RWPE2 (cell line): ENCODE data around the gene ILK.
A peak's percentile ranks its signal among the peaks of the same experiment; 100 is the strongest.

Experiments used
- ATAC-seq: fragments of 200-7000 bp; cut with Tn5 transposase; 3 replicates; pipeline ENCODE4 v1.9.1; 2021; ENCODE audit warnings: low read depth
- DNase-seq: peaks from one replicate; pipeline ENCODE4 v3.0.0-alpha.2; 2020; ENCODE audit warnings: low spot score
- H3K27ac ChIP-seq: fragments of 450-650 bp; 2 replicates; pipeline ENCODE4 v1.5.1; 2017; ENCODE audit warnings: mild to moderate bottlenecking; ENCODE audit not compliant: poor library complexity, severe bottlenecking
- H3K27me3 ChIP-seq: fragments of 250-450 bp; sonication (Bioruptor Pico); 2 replicates; pipeline ENCODE4 v1.5.1; 2021; ENCODE audit warnings: mild to moderate bottlenecking, moderate library complexity; ENCODE audit not compliant: insufficient read depth, poor library complexity, severe bottlenecking
- H3K36me3 ChIP-seq: fragments of 250-450 bp; sonication (Bioruptor Pico); 2 replicates; pipeline ENCODE4 v1.5.1; 2020; ENCODE audit warnings: low read depth, mild to moderate bottlenecking, moderate library complexity
- H3K4me1 ChIP-seq: fragments of 250-450 bp; sonication (Bioruptor Pico); 2 replicates; pipeline ENCODE4 v1.5.1; 2021; ENCODE audit warnings: mild to moderate bottlenecking, moderate library complexity; ENCODE audit not compliant: insufficient read depth, poor library complexity, severe bottlenecking
- H3K4me3 ChIP-seq: fragments of 250-450 bp; sonication (Bioruptor Pico); 2 replicates; pipeline ENCODE4 v1.5.1; 2021; ENCODE audit warnings: mild to moderate bottlenecking, moderate library complexity; ENCODE audit not compliant: severe bottlenecking
- H3K9me3 ChIP-seq: fragments of 250-450 bp; sonication (Bioruptor Pico); 2 replicates; pipeline ENCODE4 v1.5.1; 2021; ENCODE audit warnings: mild to moderate bottlenecking, moderate library complexity; ENCODE audit not compliant: severe bottlenecking
- CTCF ChIP-seq: fragments of 450-650 bp; IDR thresholded peaks from one replicate; pipeline ENCODE4 v1.5.1; 2017; ENCODE audit warnings: mild to moderate bottlenecking, moderate library complexity; ENCODE audit not compliant: poor library complexity, severe bottlenecking

Gene ILK

DNA sequence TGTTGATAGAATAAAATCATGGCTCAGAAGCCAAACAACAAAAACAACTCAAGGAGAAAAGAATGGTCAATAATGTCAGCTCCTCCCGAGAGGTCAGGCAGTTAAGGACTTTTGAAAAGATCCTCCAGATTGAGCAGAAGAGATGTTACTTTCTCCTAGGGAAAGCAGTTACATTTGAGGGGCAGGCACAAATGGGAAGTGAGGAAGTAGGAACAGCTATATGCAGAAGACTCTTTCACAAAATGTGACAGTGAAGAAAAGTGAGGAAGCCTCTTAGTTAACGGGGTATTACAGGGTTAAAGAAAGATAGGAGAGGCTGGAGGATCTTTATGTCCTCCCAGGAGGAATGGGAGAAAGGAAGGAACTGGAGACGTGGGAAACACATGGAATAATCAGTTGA lies 48.6 kb downstream of the ILK start:
- H3K36me3 ChIP-seq, result no peaks in the 10 kb centered on the region
- ATAC-seq (no peak), DNase-seq (no peak)
- no peak overlapping the region for H3K27ac ChIP-seq
- H3K27me3 ChIP-seq, result peaks cover 32% of the 10 kb centered on the region
- H3K4me1 ChIP-seq, result no peaks in the 10 kb centered on the region
- TF ChIP-seq CTCF, result no peak
- no peak overlapping the region for H3K4me3 ChIP-seq
- no peaks in the 10 kb centered on the region for H3K9me3 ChIP-seq

GRCh38 chr11:6653097-6653496 lies 49.5 kb downstream of the ILK start:
- Histone ChIP-seq H3K36me3 (no peaks in the 10 kb centered on the region), H3K27ac (no peak overlapping the region), H3K27me3 (peaks cover 41% of the 10 kb centered on the region), H3K4me3 (no peak overlapping the region), H3K4me1 (no peaks in the 10 kb centered on the region), H3K9me3 (no peaks in the 10 kb centered on the region)
- no peak for ATAC-seq
- TF ChIP-seq CTCF, result no peak
- no peak for DNase-seq

GRCh38 chr11:6653656-6654055 lies 50.1 kb downstream of the ILK start:
- H3K4me1 ChIP-seq, result no peaks in the 10 kb centered on the region
- peaks cover 45% of the 10 kb centered on the region for H3K27me3 ChIP-seq
- ATAC-seq, result no peak
- H3K9me3 ChIP-seq, result no peaks in the 10 kb centered on the region
- no peak overlapping the region for H3K27ac ChIP-seq
- DNase-seq, result no peak
- no peak overlapping the region for H3K4me3 ChIP-seq
- H3K36me3 ChIP-seq, result no peaks in the 10 kb centered on the region
- no peak for TF ChIP-seq CTCF

- peaks cover 47% of the 10 kb centered on the region for H3K27me3 ChIP-seq
- DNase-seq (no peak), ATAC-seq (no peak)
- no peaks in the 10 kb centered on the region for H3K9me3 ChIP-seq
- no peak overlapping the region for H3K27ac ChIP-seq
- H3K4me3 ChIP-seq, result no peak overlapping the region
- no peak for TF ChIP-seq CTCF
- H3K36me3 ChIP-seq, result no peaks in the 10 kb centered on the region
- no peaks in the 10 kb centered on the region for H3K4me1 ChIP-seq
Observed at GRCh38 chr11:6654281-6655019, 50.9 kb downstream of the ILK start.

GRCh38 chr11:6655020-6655789 lies 51.6 kb downstream of the ILK start:
- peaks cover 47% of the 10 kb centered on the region for H3K27me3 ChIP-seq
- no peaks in the 10 kb centered on the region for H3K36me3 ChIP-seq
- TF ChIP-seq CTCF, result no peak
- no peaks in the 10 kb centered on the region for H3K9me3 ChIP-seq
- no peak for ATAC-seq
- H3K27ac ChIP-seq, result no peak overlapping the region
- H3K4me1 ChIP-seq, result no peaks in the 10 kb centered on the region
- peak overlapping the region; percentile 17 for H3K4me3 ChIP-seq
- DNase-seq, result no peak
